GM18520 (cell line): ENCODE data around the gene GRIK4.

Source experiments
- ATAC-seq: cut with Tn5 transposase; IDR thresholded peaks from one replicate; pipeline ENCODE4 v1.9.1; 2021; ENCODE audit not compliant: unreplicated experiment

GRIK4 gene

DNA sequence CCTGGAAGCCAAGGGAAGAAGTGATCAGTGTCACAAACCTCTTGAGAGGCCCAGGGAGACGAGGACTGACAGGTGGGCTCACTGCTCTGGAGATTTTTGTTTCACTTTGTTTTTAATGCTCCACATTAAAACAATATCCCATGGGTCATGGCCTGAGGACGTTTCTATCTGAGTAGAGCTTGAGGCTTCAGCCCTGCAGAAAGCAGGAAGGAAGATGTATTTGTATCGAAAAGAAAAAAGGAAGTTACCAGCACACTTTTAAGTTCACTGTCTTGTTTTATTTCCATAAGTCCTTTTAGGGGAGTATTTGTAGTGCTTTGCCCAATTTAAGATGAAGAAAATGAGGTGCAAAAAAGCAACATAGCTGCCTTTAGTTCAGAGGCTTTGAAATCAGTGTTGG is 191.1 kb downstream of the GRIK4 start:
- no peak for ATAC-seq

DNA sequence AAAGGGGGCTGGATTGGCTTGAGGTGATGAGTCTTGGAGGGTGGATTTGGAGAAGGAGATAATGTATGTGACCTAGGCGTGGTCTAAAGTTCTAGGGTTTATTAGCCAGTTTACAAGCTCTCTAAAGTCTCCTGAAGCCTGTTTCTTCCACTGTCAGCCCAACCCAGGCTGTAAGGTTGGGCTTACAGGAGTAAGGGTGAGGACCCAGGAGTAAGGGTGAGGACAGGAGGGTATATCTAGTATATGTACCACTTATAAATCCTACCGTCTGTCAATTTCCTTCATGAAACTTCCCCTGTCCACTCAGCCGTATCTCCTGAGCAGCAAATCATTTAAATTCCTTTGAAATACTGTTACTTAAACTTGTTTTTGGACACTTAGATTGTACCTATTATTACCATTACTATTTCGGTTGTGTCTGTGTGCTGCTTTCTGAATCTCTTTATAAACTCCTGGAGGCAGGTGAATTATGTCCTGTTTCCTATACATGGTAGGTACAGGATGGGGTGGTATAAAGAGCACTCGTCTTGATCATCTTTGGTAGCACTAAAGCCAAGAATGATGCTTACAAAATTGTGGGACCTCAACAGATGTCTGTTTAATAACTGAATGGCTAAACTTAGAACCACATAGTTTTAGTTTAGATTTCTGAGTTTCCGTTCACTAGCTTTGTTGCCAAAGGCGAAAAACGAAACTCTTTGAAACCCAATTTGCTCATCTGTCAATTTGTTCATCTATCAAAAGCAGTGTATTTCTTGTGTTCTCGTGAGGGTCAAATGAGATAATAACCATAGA is 192.0 kb downstream of the GRIK4 start:
- no peak for ATAC-seq

GRCh38 chr11:120704256-120704750 is 192.8 kb downstream of the GRIK4 start:
- no peak for ATAC-seq

DNA sequence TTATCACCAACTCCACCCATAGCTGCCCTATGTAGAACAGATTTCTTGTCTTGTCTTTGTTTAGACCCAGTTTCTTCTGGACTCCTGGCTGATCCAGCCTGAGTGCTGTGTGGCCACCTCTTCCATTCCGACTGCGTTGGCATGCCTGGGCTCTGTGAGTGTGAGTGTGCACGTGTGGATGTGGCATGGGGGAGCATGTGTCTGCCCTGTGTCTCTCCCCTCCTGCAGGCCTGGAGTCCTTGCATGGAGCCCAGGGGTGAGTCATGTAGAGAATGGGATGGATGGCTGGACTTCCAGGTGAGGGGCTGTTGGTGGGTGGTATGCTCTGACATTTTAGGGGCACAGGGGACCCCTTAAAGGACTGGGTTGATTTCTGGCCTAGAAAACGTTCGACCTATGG is 194.7 kb downstream of the GRIK4 start:
- ATAC-seq: no peak

DNA sequence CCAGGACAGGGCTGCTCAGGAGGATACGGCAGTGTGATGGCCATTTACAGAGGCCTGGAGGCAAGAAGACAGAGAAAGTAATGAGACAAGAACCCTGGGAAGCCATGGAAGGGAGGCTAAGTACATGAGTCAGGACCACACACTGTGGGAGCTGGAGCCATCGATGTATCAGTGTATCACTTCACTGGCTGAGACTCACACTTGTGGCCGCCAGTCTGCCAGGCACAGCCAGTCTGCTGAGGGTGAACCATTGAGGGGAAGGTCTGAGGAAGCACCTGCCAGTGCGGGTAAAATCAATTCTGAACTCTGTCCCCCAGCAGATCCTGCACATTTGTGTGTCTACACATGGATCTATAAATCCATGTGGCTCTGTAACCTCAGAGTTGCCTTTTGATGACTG is 195.6 kb downstream of the GRIK4 start:
- no peak for ATAC-seq

DNA sequence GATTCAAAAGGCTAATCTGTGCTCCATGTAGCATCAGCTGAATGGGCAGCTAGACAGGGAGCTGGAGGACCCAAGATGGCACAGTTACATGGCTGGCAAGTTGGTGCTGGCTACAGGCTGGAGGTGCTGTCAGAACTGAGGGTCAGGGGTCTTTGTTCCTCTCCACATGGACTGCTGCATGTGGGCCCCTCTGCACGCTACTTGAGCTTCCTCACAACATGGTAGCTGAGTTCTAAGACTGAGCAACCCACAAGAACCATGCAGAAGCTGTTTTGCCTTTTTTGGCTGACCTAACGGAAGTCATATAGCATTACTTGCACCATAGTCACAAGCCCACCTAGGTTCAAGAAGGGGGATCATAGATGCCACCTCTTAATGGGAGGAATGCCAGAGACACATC is 196.1 kb downstream of the GRIK4 start:
- ATAC-seq: no peak

GRCh38 chr11:120708511-120709183 is 197.1 kb downstream of the GRIK4 start:
- no peak for ATAC-seq

DNA sequence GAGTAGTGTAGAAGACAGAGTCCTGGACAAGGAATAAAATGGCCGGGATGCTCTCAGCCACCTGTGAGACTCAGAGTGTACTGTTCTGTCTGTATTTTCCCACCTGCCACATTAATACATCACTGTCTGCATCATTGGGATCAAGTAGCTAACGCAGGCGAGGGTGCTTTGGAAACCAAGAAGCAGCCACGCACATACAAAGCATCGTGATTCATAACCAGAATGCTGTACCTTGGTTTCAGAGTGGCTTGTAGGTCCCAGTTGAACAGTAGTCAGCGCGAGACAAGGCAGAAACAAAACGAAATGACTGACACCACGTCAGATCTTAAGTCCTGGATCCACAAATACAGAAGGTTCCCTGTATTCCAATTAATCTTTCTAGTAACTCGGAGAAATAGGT is 198.3 kb downstream of the GRIK4 start:
- ATAC-seq: peak; percentile 68

DNA sequence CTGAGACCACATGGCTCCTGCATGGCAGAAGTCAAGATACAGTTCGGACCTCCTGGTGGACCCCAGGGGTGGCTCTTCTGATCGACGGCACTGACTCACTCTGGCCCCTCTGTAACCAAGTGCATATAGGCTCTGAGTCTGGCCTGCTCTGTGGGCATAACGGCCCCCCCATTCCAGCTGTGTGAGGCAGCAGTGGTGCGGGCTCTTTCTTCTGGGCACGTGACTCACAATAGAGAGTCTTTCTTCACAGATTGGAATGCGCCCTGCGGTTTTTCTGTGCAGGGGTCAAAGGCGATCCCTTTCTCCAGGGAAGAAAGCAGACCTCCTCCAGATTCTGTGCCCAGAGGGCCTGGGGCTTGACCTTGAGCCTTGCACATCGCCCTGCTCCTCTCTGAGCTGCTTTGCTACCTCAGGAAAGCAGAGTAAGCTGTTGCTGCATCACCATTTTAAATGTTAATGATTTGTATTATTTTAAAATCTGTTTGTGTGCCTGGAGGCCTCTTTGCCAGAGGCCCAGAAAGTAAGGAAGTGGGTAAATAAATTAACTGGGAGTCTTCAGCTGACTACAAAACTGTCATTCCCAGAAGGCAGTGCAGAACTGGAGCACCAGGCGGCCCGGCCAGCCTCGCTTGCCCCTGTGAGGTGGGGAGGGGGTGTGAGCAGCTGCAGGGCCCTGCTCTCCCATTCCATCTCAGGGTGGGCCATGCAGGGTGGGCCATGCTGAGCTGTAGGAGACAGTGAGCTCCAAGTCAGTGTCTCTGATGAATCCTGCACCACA is 199.0 kb downstream of the GRIK4 start:
- ATAC-seq: no peak

DNA sequence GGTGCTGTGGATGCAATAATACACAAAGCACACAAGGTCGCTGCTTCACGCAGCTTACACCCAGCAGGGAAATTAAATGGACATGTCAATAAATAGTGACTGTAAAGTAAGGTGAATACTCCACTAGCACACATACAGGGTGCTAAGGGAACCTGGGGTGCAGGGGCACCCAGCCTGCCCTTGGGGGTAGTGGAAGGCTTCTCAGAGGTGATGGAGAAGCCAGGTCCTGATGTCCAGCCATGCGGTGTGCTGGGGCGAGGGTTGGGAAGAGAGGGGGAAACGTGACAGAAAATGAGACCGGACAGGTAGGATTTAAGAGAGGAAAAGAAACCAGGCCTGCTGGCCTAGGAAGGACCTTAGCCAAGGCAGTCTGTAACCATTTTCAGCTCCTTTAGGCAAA is 200.5 kb downstream of the GRIK4 start:
- ATAC-seq: no peak

GRCh38 chr11:120712881-120713280 is 201.3 kb downstream of the GRIK4 start:
- no peak for ATAC-seq

GRCh38 chr11:120713296-120713695 is 201.7 kb downstream of the GRIK4 start:
- no peak for ATAC-seq

DNA sequence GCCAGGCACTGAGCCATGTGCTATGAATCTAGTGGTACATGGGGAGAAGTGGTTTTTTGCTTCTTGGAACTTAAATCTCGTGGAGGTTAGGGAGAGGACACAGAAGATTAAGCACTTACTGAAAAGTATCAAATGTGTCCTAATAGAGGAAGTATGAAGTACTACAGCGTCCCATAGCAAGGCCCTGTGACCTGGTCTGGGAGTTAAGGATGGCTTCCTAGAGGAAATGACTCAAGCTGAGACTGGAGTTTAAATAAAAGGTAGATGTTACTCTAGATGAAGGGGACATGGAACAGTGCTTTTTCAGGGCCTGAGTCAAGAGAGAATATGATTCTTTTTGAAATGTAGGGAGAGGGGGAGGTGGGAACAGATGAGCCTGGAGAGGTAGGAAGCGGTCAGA is 202.9 kb downstream of the GRIK4 start:
- no peak for ATAC-seq

DNA sequence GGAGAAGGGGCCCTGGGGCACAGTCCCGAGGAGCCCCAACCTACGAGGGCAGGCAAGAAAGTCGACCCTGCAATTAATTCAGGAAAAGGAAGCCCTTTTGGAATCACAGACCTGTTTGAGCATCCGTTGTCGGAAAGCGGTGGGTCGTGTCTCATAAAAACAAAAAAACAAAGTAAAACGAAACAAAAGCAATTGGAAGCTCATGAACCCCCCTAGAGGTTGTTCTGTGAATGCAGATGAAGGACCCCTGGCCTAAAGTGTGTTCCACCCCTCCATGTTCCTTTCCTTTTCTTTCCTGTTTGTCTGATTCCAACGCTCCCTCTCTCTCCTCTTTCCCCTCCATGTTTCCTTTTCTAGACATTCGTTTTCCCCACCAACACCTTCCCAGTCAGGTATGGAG is 203.7 kb downstream of the GRIK4 start:
- ATAC-seq: no peak

- no peak for ATAC-seq
These were observed 205.5 kb downstream of the GRIK4 start for GRCh38 chr11:120717042-120717441.

GRCh38 chr11:120717623-120718022 is 206.1 kb downstream of the GRIK4 start:
- no peak for ATAC-seq

DNA sequence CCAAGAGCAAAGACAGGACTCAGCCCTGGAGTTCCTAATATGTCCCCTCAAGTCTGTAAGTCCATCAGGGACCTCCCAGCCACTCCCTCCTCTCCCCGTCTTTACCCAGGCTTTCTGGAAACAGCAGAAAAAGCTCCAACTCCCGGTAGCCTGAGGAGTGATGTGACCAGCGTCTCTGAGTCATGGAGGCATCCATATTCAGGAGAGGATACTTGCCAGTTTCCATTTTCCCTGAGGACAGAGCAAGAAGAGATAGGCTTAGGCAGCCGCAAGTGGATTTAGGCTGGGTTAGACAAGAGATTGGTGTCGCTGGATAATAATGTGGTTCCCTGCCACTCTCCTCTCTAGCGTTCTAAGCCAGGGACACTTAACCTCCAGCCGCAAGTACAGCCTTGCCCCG is 206.6 kb downstream of the GRIK4 start:
- ATAC-seq: no peak

- no peak for ATAC-seq
These were observed 207.8 kb downstream of the GRIK4 start for GRCh38 chr11:120719348-120719747.

DNA sequence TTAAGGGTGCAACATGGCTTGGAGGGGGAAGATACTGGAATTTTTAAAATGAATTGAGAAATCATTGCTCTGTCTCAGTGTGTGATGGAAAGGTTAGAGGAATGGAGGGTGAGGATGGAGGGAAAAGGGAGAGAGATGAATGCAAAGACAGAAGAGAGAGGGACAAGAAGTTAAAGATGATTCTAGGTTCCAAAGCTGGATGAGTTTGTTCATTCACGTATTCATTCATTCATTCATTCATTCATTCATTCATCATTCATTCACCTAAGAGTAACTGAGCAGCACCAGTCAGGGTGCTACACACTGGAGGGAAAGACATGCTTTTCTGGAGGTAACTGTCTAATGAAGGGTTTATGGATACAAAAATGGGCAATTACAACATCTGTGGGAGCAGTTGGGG is 209.2 kb downstream of the GRIK4 start:
- ATAC-seq: no peak

- ATAC-seq: no peak
These were observed 211.0 kb downstream of the GRIK4 start for GRCh38 chr11:120722524-120722923.

DNA sequence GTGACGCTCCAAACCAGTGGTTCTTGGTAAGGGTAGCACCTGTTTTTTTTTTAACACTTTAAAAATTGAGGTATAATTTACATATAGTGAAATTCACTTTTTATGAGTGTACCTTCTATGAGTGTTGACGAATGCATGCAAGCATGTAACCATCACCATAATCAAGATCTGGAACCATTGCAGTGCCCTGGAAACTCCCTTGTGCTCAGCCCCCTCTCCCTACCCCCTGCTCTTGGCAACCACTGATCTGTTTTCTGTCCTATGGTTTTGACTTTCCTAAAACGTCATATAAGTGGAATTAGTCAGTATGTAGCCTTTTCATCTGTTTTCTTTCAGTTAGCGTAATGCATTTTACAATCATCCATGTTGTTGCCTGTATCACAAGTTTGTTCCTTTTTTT is 212.2 kb downstream of the GRIK4 start:
- ATAC-seq: no peak

DNA sequence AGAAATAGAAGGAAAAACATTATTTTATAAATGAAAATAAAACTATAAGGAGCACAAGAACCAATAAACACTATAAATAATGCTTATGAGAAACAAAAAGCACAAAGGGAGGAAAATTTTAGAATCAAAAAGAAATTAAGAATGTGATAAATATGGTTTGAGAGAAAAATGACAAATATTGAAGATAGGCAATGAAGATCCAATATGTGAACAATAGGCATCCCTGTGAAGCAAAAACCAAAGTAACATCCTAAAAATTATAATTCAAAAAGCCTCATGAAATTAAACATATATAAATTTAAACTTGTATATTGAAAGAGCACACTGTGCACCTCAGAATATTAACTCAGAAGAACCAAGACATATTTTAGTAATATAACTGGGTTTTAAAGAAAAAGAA is 216.2 kb downstream of the GRIK4 start:
- ATAC-seq: no peak
